K562 (cell line): ENCODE measurements around the gene EFS. TPM values are rescaled to one million over a fixed set of nuclear protein-coding genes. Genes with fewer than 3 reads are reported as not detected.
A peak's percentile ranks its signal among the peaks of the same experiment; 100 is the strongest.

ENCODE experiments used
- ATAC-seq: fragments of 200-7000 bp; cut with Tn5 transposase; 3 replicates; pipeline ENCODE4 v1.9.1; 2020; ENCODE audit warnings: moderate library complexity
- BruUV-seq: library from RNA; stranded (reverse); fragments of 400-500 nt; replicated peaks from 2 replicates; lab custom pipeline; 2021; lab: Mats Ljungman, UMichigan
- CTCF ChIA-PET: fragments of 300-600 bp; formaldehyde crosslinking; extraction: SDS; loops from one replicate; lab custom pipeline; 2021; ENCODE audit warnings: low intra/inter-chr PET ratio; lab: Yijun Ruan, JAX
- POLR2A ChIA-PET: fragments of 300-600, 350-650 bp; sonication (Branson Sonifier 250); formaldehyde crosslinking; extraction: SDS; loops from one replicate; lab custom pipeline; 2021; ENCODE audit warnings: antibody characterized with exemption, inconsistent platforms; lab: Yijun Ruan, JAX
- DNase-seq, 4 experiments: peaks; one replicate each; pipeline versions ENCODE4 v3.0.0 to v3.0.0-alpha.2; 2011 to 2018; ENCODE audit warnings: low spot score in 3 of 4, mixed read lengths in 3 of 4; ENCODE audit errors: extremely low read depth in 1 of 4
- FAIRE-seq: peaks from 2 replicates; lab custom pipeline; 2011; peaks lifted over from hg19 to GRCh38; lab: Jason Lieb, UNC
- H2AFZ ChIP-seq: 2 replicates; pipeline ENCODE4 v1.6.0; 2011; ENCODE audit warnings: low read depth, low read length, control low read depth, inconsistent platforms
- H3K27ac ChIP-seq: fragments of 200-600 bp; 3 replicates; pipeline ENCODE4 v1.8.0; 2011; ENCODE audit warnings: low read depth, mild to moderate bottlenecking, control low read depth, inconsistent platforms, low read length, moderate library complexity, mixed read lengths; ENCODE audit errors: extremely low read depth
- H3K27me3 ChIP-seq, 2 experiments: fragments of 300-600 bp in 1 of 2; 2 replicates in 1 of 2; 3 replicates in 1 of 2; pipeline versions ENCODE4 v1.6.0 to v1.8.0; 2011; ENCODE audit warnings: inconsistent platforms in 2 of 2, low read length in 2 of 2, mild to moderate bottlenecking in 1 of 2, mixed read lengths in 1 of 2, moderate library complexity in 1 of 2; ENCODE audit not compliant: control insufficient read depth in 2 of 2, insufficient read depth in 2 of 2
- H3K36me3 ChIP-seq: fragments of 300-600 bp; 3 replicates; pipeline ENCODE4 v1.8.0; 2011; ENCODE audit warnings: mild to moderate bottlenecking, low read length, inconsistent platforms; ENCODE audit not compliant: control insufficient read depth, insufficient read depth
- H3K4me1 ChIP-seq, 2 experiments: fragments of 200-600 bp in 1 of 2; replicated peaks in 1 of 2; 2 replicates in 1 of 2; 3 replicates in 1 of 2; pipeline versions ENCODE4 v1.5.1 to v1.8.0; 2011; ENCODE audit warnings: inconsistent platforms in 2 of 2, low read length in 2 of 2, mild to moderate bottlenecking in 1 of 2, mixed read lengths in 1 of 2, moderate library complexity in 1 of 2; ENCODE audit not compliant: control insufficient read depth in 2 of 2, insufficient read depth in 2 of 2
- H3K4me2 ChIP-seq: 2 replicates; pipeline ENCODE4 v1.6.1; 2011; ENCODE audit warnings: low read length, control low read depth, inconsistent platforms, mixed read lengths; ENCODE audit not compliant: insufficient read depth
- H3K4me3 ChIP-seq: fragments of 200-600 bp; sonication (generic), shearing (Covaris generic); 2 replicates; pipeline ENCODE4 v1.5.1; 2016; ENCODE audit warnings: control low read depth, inconsistent platforms
- H3K79me2 ChIP-seq: fragments of 200-600 bp; 3 replicates; pipeline ENCODE4 v1.8.0; 2011; ENCODE audit warnings: low read length, inconsistent platforms; ENCODE audit not compliant: control insufficient read depth, insufficient read depth
- H3K9ac ChIP-seq, 2 experiments: 2 replicates each; pipeline versions ENCODE4 v1.6.0 to v1.6.1; 2011; ENCODE audit warnings: low read depth in 2 of 2, low read length in 2 of 2, control low read depth in 1 of 2, inconsistent platforms in 1 of 2, mild to moderate bottlenecking in 1 of 2, mixed read lengths in 1 of 2; ENCODE audit not compliant: insufficient read depth in 1 of 2
- H3K9me1 ChIP-seq: one replicate; pipeline ENCODE4 v1.6.0; 2011; ENCODE audit warnings: inconsistent platforms, mild to moderate bottlenecking, low read length, moderate library complexity; ENCODE audit not compliant: control insufficient read depth, insufficient read depth
- H3K9me3 ChIP-seq: replicated peaks from 2 replicates; pipeline ENCODE4 v1.5.1; 2011; ENCODE audit warnings: low read depth, low read length, inconsistent platforms; ENCODE audit not compliant: control insufficient read depth, insufficient read depth
- H4K20me1 ChIP-seq: replicated peaks from 2 replicates; pipeline ENCODE4 v1.6.1; 2011; ENCODE audit warnings: low read length, inconsistent platforms, mixed read lengths; ENCODE audit not compliant: control insufficient read depth, insufficient read depth
- ETS2 ChIP-seq: IDR thresholded peaks from 2 replicates; pipeline ENCODE4 v1.6.1; 2016; ENCODE audit warnings: borderline replicate concordance, missing genetic modification characterization, mild to moderate bottlenecking, moderate library complexity, missing compliant biosample characterization; ENCODE audit not compliant: poor library complexity, severe bottlenecking
- NCOA4 ChIP-seq: fragments of 450-650 bp; IDR thresholded peaks from 2 replicates; pipeline ENCODE4 v1.6.1; 2018; ENCODE audit warnings: mild to moderate bottlenecking; ENCODE audit not compliant: partially characterized antibody
- WGBS: fragments of 100-300 bp; shearing (Covaris generic); methylation state at CpG from one replicate; pipeline ENCODE4 v1.1.6; 2016; ENCODE audit warnings: low coverage, mixed read lengths; ENCODE audit not compliant: insufficient coverage; ENCODE audit errors: missing lambda C conversion rate; 5-methylcytosine and 5-hydroxymethylcytosine counted together
- in situ Hi-C: fragments of 300-500 bp; cut with MboI; formaldehyde crosslinking; loops from 4 replicates; pipeline ENCODE4 v1.15.0; 2018; ENCODE audit warnings: inconsistent platforms, mixed read lengths
- intact Hi-C: fragments of 100-400 bp; cut with micrococcal nuclease; formaldehyde crosslinking; loops from 2 replicates; pipeline ENCODE4 v1.14.2; 2022
- polyA plus RNA-seq, 8 experiments: library from polyadenylated mRNA; depleted of rRNA in 4 of 8; stranded (reverse) in 5 of 8; unstranded in 3 of 8; fragments of >200 nt; fragmentation: Nextera tagmentation in 2 of 8; fragmentation: Illumina TruSeq in 1 of 8; extraction: Ambion mirVana in 2 of 8; extraction: Trizol in 1 of 8; gene quantifications; 2 replicates each; pipeline versions ENCODE4 v1.2.1 to v1.2.3, GENCODE V29; 2011 to 2014; ENCODE audit warnings: inconsistent platforms in 1 of 8, missing spikeins in 1 of 8
- total RNA-seq, 7 experiments: library from RNA; depleted of rRNA in 6 of 7; stranded (reverse); fragments of >200 nt in 6 of 7; fragmentation: Illumina TruSeq in 2 of 7; extraction: Trizol in 2 of 7; gene quantifications; 2 replicates each; pipeline versions ENCODE4 v1.2.1 to v1.2.3, GENCODE V29; 2011 to 2021; ENCODE audit warnings: low replicate concordance in 1 of 7
- TF ChIP-seq, protein P1 (sequence below): sonication (generic); IDR thresholded peaks from 2 replicates; pipeline ENCODE4 v1.6.1; 2016
- TF ChIP-seq, protein P2 (sequence below), 2 experiments: fragments of 450-650 bp in 1 of 2; sonication (generic) in 1 of 2; formaldehyde crosslinking in 1 of 2; IDR thresholded peaks in 1 of 2; conservative IDR thresholded peaks in 1 of 2; 2 replicates each; pipeline versions ENCODE4 v1.6.1 to v1.8.1; 2016 to 2023; ENCODE audit warnings: mild to moderate bottlenecking in 2 of 2, moderate library complexity in 2 of 2, inconsistent platforms in 1 of 2, missing genetic modification reagents in 1 of 2

EFS gene
- total and polyA plus RNA-seq, 9 of the 15 experiments (the other 6 are each of a cell fraction or from before 2014, with no cell fraction given), result 0.01 to 0.03 TPM; not detected in 7

DNA sequence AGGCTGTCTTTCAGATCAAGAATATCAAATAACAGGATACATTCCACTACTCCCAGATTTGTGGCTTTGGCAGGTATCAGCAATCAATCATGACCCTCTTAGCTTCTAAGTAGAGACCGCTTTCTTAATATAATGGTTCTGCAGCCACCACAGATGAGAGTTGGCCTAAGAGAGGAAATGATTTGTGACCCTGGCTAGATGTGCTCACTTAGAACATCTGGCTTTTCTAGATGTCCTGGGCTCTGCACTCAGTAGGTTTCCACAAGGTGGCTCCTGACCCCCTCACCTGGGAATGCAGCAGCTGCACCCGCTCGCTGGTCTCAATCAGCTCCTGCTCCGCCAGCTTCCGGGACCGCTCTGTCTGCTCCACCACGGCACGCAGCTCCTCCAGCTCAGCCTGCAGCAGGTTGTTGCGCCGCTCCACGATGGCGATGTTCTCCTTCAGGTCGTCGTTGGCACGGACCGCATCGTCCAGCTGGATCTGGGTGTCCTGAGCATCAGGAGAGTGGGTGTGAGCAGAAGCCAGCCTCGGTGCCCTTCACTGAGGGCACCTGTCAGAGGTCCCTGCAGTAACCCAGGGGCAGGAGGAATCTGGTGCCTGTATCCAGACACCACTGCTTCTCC lies 20.8 kb upstream of the EFS start (continued):
- TF ChIP-seq ETS2 (tag), result no peak

DNA sequence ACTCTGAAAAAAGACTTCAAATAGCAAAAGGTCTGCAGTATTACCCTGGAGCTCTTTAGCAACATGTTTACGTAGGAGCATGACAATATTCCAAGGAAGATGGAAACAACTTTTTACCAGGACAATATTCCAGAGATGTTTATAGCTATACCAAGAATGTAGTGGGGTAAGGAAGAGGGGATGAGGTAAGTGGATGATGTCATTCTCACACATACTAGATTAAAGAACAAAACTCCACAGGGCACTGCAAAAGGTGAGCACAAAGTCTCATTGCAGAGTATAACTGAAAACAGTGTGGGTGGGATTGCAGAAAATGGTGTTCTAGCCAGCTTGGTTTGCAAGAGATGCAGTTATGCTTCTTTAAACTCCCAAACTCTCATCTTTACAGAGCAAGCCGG lies 20.3 kb upstream of the EFS start:
- no peak overlapping the region for H3K4me3 ChIP-seq
- no peak overlapping the region for H3K27ac ChIP-seq
- no peaks in the 10 kb centered on the region for H3K79me2 ChIP-seq
- 13% methylated on average over 2 of the region's 2 CpGs for WGBS
- FAIRE-seq (no peak), DNase-seq (no peak), ATAC-seq (no peak)
- H3K4me2 ChIP-seq, result no peak overlapping the region
- no TSS peak for BruUV-seq
- in situ Hi-C loops, result loop anchor here (10.0 kb wide), 1 partner anchor 120 kb away; no protein-coding TSS in a partner anchor
- ChIA-PET POLR2A (interaction anchor here (0.7 to 1.6 kb wide), 5 partner anchors 10 to 192 kb away, joined by 3 to 5 read pairs (median 5); partner anchors contain the start of gene IL25), CTCF (no interaction called here)
- no peak overlapping the region for H2AFZ ChIP-seq
- H3K27me3 ChIP-seq, result peaks cover 16 to 64% of the 10 kb centered on the region in 2 experiments; a peak in 4 of 5 replicates
- H3K9me3 ChIP-seq, result no peaks in the 10 kb centered on the region
- H3K4me1 ChIP-seq, result peaks cover 0 to 15% of the 10 kb centered on the region in 2 experiments; a peak in 2 of 5 replicates
- no peaks in the 10 kb centered on the region; the same call in 1 of the 2 replicates for H4K20me1 ChIP-seq
- H3K9me1 ChIP-seq, result no peaks in the 10 kb centered on the region
- TF ChIP-seq, protein P1, sequence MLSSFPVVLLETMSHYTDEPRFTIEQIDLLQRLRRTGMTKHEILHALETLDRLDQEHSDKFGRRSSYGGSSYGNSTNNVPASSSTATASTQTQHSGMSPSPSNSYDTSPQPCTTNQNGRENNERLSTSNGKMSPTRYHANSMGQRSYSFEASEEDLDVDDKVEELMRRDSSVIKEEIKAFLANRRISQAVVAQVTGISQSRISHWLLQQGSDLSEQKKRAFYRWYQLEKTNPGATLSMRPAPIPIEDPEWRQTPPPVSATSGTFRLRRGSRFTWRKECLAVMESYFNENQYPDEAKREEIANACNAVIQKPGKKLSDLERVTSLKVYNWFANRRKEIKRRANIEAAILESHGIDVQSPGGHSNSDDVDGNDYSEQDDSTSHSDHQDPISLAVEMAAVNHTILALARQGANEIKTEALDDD, result no peak
- no peak for TF ChIP-seq NCOA4
- TF ChIP-seq, protein P2, sequence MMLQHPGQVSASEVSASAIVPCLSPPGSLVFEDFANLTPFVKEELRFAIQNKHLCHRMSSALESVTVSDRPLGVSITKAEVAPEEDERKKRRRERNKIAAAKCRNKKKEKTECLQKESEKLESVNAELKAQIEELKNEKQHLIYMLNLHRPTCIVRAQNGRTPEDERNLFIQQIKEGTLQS (IDR thresholded peaks at IDR 0.05), result peak; percentile 44; the same call in 1 of the 2 replicates
- TF ChIP-seq, protein P2 (CRISPR knock-in tag; conservative IDR thresholded peaks at IDR 0.05), result no peak
- TF ChIP-seq, all 486 proteins: peak for 1
- no peaks in the 10 kb centered on the region for H3K36me3 ChIP-seq
- intact Hi-C loops, result no loop called here
- no peak overlapping the region for H3K9ac ChIP-seq
